GM19372 (cell line): ENCODE data around the gene PLBD1.

Experiments used
- ATAC-seq: cut with Tn5 transposase; IDR thresholded peaks from one replicate; pipeline ENCODE4 v1.9.1; 2021; ENCODE audit warnings: mild to moderate bottlenecking, low read depth, moderate library complexity; ENCODE audit not compliant: unreplicated experiment

PLBD1 gene

DNA sequence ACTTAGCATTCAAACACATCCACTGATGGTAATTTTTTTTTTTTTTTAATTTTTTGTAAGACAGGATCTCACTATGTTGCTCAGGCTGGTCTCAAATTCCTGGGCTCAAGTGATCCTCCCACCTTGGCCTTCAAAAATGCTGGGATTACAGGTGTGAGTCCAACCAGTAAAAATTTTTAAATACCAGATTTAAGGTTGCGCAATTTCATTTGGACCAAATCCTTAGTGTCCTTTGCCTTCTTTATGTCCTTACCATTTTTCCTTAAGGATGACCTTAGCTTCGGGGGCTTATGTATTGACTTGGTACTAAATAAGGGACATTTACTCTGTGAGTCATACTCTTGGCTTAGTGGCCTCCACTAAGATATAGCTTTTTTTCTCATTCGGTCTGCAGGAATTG lies 4.1 kb upstream of the PLBD1 start:
- ATAC-seq: no peak

DNA sequence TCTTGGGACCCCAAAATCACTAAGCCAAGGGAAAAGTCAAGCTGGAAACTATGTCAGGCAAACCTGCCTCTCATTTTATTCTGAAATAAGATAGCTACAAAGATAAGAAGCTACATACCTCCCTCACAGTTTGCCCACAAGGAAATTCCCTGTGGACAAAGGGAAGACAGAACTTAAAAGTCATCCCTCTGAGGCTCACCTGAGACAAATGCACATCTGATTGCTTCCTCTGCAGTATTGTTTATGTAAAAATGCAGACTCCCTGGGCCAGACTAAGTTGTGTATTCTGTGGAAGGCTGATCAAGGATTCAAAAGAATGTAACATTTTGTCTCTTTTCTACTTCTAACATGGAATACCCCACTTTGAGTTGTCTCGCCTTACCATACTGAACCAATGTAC lies 2.5 kb upstream of the PLBD1 start:
- ATAC-seq: no peak

DNA sequence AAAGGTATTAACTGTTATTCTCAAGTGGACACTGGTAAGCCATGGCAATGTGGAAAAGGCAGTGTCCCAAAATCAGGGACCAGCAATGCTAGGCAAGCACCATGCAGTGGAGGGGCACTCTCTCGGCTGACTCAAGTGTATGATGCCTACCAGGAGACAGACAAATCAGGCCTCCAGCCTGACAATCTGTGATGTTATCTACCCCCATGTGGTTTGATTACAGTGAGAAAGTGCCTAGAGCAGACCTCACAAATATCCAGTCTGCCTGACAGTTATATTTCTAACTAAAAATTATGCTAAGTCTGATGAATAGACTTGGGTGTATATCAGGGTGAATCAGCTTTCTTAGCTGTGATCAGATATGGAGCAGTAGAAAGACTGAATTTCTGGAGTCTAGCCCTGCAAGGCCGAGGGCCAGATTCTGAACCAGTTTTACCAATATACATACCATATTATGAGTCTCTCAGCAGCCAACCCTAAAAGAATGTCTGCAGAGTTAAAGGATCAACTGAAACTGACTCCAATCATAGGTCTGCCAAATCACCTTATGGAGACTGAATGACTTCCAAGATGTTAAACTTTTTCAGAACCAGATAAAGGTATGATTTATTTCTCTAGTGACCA lies 3.2 kb downstream of the PLBD1 start:
- no peak for ATAC-seq

DNA sequence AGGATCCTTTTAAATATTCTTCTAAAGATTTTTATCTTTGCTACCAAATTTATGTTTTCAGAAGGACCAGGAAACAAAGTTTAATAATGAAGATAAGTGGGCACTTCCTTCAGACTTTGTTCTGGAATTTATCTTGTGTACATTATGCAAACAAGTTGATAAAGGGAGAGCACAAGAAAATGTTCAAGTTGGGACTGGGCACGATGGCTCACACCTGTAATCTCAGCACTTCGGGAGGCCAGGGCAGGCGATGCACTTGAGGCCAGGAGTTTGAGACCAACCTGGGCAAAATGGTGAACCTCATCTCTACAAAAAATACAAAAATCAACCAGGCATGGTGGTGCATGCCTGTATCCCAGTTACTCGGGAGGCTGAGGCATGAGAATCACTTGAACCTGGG lies 4.6 kb downstream of the PLBD1 start:
- ATAC-seq: no peak

DNA sequence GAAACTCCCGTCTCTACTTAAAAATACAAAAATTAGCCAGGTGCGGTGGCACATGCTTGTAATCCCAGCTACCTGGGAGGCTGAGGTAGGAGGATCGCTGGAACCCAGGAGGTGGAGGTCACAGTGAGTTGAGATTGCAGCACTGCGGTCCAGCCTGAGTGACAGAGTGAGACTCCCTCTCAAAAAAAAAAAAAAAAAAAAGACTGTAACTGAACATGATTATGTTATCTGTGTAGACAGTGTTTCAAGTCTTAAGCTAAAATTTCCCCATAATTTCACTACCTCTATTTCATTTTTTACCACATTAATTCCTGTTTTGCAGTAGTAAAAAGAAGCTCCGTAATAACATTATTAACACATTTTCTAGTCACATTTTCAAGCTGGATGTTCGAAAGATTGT lies 5.4 kb downstream of the PLBD1 start:
- ATAC-seq: no peak

DNA sequence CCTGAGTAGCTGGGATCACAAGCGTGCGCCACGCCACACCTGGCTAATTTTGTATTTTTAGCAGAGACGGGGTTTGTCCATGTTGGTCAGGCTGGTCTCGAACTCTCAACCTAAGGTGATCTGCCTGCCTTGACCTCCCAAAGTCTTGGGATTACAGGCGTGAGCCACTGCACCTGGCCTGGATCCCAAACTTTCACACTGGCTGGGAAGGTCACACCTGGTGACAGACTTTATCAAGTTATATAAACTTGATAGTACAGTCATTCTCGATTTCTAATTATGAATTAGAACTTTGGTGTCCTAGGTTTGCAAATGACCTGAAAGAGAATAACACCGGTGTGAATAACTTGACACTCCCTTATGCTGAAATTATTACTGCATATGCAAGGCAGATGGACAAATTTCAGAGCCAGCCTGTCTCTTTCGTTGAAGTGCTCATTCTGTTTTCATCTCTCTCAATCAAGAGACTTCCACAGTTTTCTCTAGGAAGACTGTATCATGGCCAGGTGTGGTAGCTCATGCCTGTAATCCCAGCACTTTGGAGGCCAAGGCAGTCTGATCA lies 5.9 kb downstream of the PLBD1 start:
- no peak for ATAC-seq

DNA sequence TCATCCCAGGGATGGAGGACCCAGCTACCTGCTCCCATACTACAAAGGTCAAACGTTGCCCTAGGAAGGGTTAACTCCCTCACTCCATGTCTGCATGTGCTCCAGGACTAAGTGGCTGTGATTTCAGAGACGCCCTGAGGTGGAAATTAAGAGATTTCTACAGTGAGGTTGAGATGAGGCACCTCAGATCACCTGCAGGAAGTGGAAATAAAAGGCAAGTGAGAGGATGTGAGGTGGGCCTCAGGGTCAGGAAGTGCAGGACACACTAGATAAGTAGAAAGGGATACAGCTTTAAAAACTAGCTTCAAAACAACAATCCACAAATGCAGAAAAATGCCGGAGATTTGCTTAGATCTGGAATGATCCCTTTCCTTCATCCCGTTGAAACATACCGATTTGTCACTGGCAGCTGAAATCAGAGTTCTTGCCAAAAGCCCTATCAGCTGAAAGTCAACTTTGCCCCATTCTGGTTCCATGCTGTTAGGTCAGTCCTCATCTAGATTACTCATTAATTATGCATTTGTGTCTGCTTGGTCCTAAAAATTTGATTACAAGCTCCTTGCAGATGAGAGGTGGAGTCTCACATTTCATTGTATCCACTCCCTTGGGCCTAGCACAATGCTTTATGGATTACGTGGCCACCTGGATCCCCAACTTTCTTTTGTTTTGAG lies 6.6 kb downstream of the PLBD1 start:
- ATAC-seq: no peak

DNA sequence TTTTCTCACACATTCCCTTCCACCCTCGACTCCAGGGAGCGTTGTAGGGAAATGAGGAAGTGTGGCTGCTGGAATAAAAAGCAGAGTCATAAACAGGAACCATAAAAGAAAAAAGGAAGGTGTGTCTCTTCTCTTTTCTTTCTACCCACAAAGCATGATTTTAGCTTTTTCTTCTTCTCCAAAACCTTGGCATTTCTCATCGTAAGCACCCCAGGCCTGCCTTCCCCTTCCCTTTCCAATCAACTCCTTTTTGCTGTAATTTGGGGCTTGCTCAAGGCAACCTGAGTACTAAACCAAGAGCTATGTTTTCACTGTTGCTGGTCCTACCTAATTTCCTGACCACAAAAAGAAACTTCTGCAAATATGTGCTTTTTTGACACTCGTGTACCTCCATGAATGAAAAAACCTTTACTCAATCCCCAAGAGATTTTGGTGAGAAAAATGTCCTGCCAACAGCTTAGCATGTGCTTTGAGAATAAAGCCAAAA lies 9.2 kb downstream of the PLBD1 start:
- no peak for ATAC-seq

DNA sequence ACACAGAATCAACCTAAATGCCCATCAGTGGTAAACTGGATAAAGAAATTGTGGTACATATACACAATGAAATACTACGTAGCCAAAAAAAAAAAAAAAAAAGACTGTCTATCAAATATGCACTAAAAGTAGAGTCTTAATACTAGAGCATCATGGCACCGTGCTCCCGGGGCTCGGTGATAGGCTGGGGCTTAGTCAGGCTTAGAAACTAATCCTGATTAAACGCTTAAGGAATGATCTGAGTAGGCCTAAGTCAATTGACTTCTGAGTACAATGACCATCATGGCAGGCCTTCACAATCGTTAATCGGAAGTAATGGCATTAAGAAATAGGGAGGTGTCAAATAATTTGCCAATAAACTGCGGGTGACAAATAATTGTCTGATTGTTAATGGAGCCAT lies 9.7 kb downstream of the PLBD1 start:
- ATAC-seq: no peak

DNA sequence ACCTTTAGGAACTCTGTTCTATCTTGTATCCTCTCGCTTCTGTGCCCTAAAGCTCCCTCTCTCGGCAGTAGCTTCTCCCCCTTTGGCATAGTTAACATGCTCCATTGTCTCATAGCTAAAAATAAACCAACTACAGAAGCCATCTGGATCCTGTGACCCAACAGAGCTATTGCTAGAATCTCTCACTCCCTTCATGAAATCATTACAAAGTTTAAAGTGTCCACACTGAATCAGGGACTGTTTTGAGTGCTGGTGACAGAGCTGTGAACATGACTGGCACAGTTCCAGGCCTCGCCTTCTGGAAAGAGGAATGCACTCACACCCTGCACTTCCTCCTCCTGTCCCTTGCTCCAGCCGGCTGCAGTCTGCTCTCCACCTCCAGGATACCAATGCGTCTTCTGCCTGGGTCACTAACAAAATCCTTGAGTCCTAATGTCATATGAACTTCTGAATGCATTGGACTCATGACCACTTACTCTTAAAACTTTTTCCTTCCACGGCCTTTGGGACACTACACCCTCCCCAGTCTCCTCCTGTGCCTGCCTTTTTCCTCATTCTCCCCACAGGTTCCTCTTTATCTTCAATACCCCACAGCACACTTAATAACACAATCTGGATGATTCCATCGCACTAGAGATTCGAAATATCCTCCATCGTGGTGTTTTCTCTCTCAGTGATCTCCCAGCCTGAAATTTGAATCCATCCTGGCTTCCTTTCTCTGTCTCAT lies 13.2 kb downstream of the PLBD1 start:
- ATAC-seq: no peak

DNA sequence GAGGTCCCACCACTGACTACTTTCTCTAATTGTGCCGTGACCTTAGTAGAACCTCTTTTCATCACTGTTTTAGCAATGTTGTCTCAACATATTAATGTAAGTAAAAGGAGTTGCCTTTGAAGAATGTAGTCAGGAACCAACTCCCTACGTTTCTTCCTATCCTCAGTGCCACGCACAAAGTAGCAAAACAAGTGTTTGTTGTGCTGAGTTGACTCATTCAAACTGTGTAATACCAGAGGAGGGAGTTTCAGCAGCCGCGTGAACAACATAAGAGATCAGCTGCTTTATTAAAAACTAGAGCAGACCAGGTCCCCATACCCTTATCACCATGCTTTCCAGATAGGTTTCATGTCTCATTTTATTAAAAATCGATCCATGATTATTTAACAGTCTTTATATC lies 19.1 kb downstream of the PLBD1 start:
- ATAC-seq: no peak

DNA sequence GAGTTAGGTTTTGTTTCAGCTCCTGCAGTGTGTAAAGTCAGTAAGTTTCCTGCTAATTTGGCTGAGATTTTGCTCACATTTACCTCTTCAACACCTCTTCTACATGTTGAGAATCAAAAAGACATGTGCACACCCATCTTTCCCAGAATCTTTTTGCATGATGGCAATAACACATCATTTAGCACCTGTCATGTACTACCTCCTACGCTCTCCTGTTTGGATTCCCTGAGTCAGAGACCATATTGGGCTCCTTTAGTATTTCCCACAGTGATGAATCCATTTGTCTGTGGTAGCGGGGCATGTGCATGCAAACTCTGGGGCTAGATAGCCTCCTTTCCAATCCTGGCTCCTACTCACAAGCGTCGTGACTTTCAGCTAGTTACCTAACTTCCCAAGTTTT lies 20.1 kb downstream of the PLBD1 start:
- ATAC-seq: no peak

DNA sequence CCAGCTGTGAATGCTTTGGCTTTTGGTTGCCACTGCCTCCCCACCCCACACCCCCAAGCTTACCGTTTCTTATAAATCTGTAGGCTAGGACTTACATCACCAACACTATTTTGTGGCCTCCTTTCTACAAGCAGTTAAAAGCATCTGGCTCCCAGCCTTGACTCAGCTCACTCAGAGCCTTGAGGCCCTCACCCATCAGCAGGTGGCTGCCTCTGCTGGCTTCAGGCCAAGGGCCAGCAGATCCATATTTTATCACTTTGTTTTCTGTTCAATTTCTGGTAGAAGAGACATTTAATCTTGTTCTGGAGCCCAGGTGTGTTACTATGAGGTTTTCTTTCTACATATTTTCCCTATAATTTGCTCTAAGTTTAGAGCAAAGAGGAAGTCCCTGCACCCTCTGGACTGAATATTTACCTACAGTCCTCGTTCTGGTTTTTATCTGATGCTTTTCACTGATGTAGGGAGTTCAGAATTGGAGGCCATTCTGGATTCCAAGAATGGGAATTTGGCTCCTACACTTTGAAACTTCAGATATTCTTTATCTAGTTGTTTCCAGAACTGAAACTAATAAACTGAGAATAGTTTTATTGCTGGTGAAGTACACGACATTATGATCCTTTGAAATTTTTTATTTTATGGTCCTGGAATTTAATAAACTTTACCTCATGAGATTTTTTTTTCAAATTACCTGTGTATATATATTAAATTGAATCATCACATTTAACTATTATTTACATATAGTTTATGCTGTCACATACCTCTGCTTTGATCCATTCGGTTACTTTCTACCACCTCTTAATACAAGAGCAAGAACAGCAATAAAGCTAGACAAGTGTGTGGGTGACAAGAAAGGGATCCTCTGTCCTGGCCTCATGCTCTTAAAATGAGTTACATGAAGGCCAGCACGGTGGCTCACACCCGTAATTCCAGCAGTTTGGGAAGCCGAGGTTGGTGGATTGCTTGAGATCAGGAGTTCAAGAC lies 22.2 kb downstream of the PLBD1 start:
- ATAC-seq: no peak

DNA sequence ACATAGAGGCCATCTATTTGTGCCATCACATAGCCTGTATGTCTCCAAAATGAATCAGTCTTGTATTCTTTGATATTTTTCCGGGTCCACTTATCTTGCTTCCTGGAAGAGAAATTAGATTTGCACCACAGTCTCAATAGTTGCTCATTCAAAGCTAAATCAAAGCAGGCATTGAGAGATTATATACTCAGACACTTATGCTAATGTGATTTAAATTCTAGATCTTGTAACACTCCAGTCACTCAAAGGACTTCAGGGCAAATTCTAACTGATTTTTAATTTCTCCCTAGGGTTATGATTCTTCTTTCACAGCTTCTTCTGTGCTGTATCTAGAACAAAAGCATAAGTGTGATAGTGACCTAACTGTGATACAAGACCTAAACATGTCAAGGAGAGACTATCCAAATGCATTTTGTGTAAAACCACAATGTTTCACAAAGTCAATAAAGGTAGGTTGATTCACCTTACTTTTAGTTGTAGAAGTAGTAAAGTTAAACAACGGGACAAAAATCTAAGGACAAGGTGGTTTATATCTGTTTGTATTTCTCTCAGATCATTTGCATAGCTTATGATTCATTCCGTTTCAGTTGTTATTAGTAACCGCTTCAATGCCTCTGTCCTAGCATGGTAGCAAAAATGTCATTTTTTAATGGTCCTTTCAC lies 26.8 kb downstream of the PLBD1 start:
- no peak for ATAC-seq

DNA sequence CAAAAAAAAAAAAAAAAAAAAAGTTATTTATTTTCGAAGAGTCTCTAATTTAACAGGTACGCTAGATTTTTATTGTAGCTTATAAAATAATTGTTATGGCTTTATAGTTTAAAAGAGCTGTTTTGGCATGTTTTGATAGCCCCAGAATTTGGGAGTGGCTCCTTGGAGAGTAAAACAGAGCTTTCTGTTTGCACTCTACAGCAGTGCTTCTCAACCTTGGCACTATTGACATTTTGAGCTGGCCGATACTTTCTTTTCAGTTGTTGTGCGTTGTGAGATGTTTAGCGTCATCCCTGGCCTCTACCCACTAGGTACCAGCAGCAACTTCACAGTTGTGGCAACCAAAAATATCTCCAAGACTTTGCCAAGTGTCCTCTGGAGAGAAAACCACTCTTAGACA lies 30.6 kb downstream of the PLBD1 start:
- ATAC-seq: no peak

DNA sequence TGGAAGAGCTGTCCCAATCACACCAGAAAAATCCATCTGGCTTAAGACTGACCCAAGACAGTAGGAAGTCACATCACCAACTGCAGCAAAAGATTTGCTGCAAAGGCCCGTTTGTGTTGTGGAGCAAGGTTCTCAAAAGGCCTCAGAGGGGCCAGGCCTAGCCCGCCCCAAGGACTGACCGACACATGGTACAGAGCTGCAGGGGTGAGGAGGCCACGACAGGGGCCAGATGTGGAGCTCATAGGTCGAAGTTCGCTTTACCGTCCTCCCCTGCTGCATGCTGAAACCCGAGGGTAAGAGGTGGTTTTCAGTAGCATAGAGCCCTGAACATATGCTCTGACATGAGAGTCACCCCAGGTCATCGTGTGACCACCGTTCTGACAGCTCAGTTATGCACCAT lies 35.5 kb downstream of the PLBD1 start:
- ATAC-seq: no peak

DNA sequence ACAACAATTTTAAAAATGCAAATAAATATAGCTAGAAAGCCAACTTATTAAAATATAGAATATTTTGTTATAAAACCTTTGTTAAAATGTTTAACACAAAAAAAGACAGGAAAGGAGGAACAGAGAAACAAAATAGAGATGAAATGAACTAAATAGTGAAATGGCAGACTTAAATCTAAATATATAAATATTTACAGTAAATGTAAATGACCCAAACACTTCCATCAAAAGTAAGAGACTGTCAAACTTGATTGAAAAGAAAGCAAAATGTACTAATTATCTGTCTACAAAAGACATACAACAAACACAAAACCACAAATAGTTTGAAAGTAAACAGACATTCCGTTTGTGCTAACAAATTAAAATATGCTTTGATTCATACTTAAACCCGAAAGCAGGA lies 41.7 kb downstream of the PLBD1 start:
- ATAC-seq: no peak

DNA sequence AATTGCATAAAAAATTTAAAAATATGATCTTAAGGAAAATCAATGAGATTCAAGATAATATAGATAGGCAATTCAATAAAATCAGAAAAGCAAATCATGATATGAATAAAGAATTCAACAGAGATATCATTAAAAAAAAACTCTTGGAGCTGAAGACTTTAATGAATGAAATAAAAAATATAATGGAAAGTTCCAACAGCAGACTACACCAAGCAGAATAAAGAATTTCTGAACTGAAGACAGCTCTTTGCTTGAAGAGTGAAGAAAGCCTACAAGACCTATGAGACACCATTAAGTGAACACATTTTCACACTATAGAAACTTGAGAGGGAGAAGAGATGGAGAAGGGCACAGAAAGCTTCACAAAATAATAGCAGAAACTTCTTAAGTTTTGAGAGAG lies 45.9 kb downstream of the PLBD1 start:
- no peak for ATAC-seq

DNA sequence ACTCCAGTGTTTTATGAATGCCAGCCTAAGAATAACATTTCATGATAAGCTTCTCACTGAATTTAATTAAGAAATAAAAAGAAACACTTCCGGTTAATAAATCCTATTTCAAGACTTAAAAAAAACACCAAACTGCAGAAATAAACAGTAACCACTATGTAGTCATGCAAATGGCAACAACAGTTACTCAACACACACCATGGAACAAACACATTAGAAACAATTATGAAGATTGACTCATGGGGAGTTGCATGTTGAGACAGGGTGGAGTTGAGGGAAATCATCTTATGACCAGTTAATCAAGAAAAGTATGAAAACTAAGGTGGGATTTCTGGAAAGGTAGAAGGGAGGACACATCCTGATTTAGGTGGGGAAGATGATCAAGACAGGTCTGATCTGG lies 52.7 kb downstream of the PLBD1 start:
- ATAC-seq: no peak
